C4-2B (cell line): ENCODE measurements around the gene GATAD2A.

Experiments used
- H3K27ac ChIP-seq: fragments of 450-650 bp; 2 replicates; pipeline ENCODE4 v1.5.1; 2017
- CTCF ChIP-seq: fragments of 450-650 bp; conservative IDR thresholded peaks from 2 replicates; pipeline ENCODE4 v1.5.1; 2017; ENCODE audit warnings: mild to moderate bottlenecking
- ZFX ChIP-seq: fragments of 450-650 bp; IDR thresholded peaks from 2 replicates; pipeline ENCODE4 v1.6.1; 2017

Gene GATAD2A

GRCh38 chr19:19515642-19516519 lies 110.4 kb downstream of the GATAD2A start, which contains the start of gene NDUFA13:
Gene NDUFA13 (plus strand): TSS chr19:19516225. CDS start chr19:19516239, 14 bp downstream.
- TF ChIP-seq ZFX (peak; percentile 75), CTCF (no peak)
- H3K27ac ChIP-seq, result peak within 1 kb of the TSS; percentile 85

- no peak overlapping the region; the same call in 1 of the 2 replicates for H3K27ac ChIP-seq
- TF ChIP-seq CTCF (no peak), ZFX (no peak)
Measured at GRCh38 chr19:19517235-19517619, 111.8 kb downstream of the GATAD2A start.

DNA sequence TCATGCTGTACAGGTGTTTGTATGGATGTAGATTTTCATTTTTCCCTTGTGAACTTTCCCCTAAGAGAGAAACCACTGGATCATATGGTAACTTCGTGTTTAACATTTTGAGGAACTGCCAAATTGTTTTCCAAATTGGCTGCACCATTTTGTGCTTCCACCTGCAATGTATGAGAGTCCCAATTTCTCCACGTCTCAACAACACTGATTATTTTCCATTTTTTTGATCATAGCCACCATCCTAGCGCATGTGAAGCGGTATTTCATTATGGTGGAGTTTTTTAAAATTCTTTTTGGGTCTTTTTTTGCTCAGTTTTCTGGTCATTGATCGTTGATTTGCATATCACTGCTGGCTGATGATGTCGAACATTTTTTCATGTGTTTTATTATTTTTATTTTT lies 115.5 kb downstream of the GATAD2A start:
- no peak for TF ChIP-seq ZFX
- TF ChIP-seq CTCF, result no peak
- H3K27ac ChIP-seq, result no peak overlapping the region

DNA sequence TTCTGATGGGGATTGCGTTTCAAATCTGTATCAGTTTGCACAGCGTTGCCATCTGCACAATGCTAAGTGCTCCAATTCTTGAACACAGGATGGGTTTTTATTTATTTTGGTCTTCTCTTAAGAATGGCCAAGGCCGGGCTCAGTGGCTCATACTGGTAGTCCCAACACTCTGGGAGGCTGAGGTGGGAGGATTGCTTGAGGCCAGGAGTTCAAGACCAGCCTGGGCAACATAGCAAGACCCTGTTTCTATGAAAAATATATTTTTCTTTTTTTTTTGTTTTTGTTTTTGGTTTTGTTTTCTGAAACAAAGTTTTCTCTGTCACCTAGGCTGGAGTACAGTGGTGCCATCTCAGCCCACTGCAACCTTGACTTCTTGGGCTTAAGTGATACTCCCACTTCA lies 117.7 kb downstream of the GATAD2A start:
- TF ChIP-seq ZFX, result no peak
- no peak for TF ChIP-seq CTCF
- H3K27ac ChIP-seq, result no peak overlapping the region

DNA sequence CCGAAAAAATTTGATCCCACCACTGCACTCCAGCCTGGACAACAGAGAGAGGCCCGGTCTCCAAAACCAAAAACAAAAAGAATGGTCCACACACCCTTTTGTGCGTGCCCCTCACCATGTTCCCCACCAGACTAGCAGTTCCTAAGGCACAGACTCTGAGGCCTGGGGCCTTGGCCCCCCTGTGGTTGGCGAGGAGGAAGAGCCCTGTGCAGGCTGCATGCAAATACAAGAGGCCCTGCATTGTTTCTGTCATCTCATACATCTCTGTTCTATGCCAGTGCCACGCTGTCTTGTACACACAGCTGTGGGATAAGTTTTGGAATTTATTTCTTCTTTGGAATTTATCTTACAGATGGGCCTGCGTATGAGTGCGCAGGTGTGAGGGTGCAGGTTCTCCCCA lies 118.6 kb downstream of the GATAD2A start:
- TF ChIP-seq CTCF (no peak), ZFX (no peak)

DNA sequence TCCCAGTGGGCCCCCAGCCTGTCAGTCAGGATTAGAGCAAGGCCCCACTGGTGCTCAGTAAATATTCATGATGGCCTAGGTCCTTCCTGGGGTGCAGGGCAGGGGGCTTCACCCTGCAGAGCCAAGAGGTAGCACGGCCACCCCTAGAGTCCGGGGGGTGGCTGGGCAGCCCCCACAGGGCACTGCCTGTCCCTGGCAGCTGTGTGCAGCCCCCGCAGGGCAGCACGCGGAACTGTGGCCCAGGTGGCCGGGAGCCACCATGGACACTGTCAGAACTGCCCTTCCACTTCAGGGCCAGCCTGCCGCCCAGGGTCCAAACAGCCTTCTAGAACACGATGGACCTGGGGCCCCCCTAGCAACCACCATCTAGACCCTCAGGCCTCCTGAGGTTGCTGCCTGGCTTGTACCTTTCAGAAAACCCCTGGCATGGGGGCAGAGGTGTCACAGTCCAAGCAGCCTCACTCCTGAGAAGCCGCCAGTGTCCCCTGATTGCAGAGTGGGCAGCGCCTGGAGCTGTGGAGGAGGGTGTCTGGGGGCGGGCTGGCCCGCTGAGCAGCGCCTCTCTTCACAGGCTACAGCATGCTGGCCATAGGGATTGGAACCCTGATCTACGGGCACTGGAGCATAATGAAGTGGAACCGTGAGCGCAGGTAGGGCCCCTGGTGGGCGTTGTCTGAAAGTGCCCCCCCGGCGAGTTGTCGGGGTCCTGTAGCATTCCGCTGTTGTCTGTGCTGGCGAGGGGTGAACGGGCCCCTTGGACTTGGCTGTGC lies 120.3 kb downstream of the GATAD2A start:
- no peak overlapping the region for H3K27ac ChIP-seq
- TF ChIP-seq CTCF, result no peak
- no peak for TF ChIP-seq ZFX

More for the DNA sequence above, 118.6 kb downstream of the GATAD2A start:
- H3K27ac ChIP-seq, result no peak overlapping the region
